Upper lobe of left lung (tissue), 4 donors: ENCODE data around the gene MTMR2.

Experiments used
- POLR2A ChIP-seq, 4 donors: fragments of 450-650 bp; IDR thresholded peaks; one replicate each; pipeline ENCODE4 v1.5.1; 2016 to 2017; ENCODE audit warnings: antibody characterized with exemption in 4 of 4, mild to moderate bottlenecking in 2 of 4
- TF ChIP-seq, protein P1 (sequence below), 6 experiments: fragments of 450-650 bp in 4 of 6; fragments of 200-600 bp in 2 of 6; sonication (generic) in 2 of 6; IDR thresholded peaks; one replicate each; pipeline ENCODE4 v1.5.1; 2016 to 2019; ENCODE audit warnings: antibody characterized with exemption in 6 of 6

GRCh38 chr11:95877291-95877690 lies 46.6 kb downstream of the MTMR2 start:
- TF ChIP-seq, protein P1, sequence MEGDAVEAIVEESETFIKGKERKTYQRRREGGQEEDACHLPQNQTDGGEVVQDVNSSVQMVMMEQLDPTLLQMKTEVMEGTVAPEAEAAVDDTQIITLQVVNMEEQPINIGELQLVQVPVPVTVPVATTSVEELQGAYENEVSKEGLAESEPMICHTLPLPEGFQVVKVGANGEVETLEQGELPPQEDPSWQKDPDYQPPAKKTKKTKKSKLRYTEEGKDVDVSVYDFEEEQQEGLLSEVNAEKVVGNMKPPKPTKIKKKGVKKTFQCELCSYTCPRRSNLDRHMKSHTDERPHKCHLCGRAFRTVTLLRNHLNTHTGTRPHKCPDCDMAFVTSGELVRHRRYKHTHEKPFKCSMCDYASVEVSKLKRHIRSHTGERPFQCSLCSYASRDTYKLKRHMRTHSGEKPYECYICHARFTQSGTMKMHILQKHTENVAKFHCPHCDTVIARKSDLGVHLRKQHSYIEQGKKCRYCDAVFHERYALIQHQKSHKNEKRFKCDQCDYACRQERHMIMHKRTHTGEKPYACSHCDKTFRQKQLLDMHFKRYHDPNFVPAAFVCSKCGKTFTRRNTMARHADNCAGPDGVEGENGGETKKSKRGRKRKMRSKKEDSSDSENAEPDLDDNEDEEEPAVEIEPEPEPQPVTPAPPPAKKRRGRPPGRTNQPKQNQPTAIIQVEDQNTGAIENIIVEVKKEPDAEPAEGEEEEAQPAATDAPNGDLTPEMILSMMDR (IDR thresholded peaks at IDR 0.05) = no peak
- TF ChIP-seq POLR2A (IDR thresholded peaks at IDR 0.05) = no peak
